Panc1 (cell line): ENCODE data around the gene MAOB. TPM values are rescaled to one million over a fixed set of nuclear protein-coding genes. Genes with fewer than 3 reads are reported as not detected.

ENCODE experiments used
- ATAC-seq: fragments of 200-7000 bp; cut with Tn5 transposase; 2 replicates; pipeline ENCODE4 v1.9.1; 2020; ENCODE audit warnings: mild to moderate bottlenecking, moderate library complexity
- BruUV-seq: library from RNA; stranded (reverse); fragments of 400-500 nt; replicated peaks from 2 replicates; lab custom pipeline; 2021; lab: Mats Ljungman, UMichigan
- CTCF ChIA-PET: fragments of 300-600 bp; sonication (Branson Sonifier 250); formaldehyde crosslinking; loops from one replicate; lab custom pipeline; 2022; ENCODE audit warnings: antibody characterized with exemption; lab: Charles Lee
- POLR2A ChIA-PET: fragments of 300-600 bp; sonication (Branson Sonifier 250); formaldehyde crosslinking; loops from one replicate; lab custom pipeline; 2022; ENCODE audit warnings: antibody characterized with exemption; lab: Charles Lee
- DNase-seq: peaks from one replicate; pipeline ENCODE4 v3.0.0-alpha.2; 2010; ENCODE audit warnings: low read depth, low spot score
- H3K27ac ChIP-seq: 2 replicates; pipeline ENCODE4 v1.5.1; 2011; ENCODE audit warnings: mild to moderate bottlenecking, low read length, inconsistent platforms
- H3K27me3 ChIP-seq: fragments of 200-500 bp; sonication (Bioruptor generic); 2 replicates; pipeline ENCODE4 v1.6.0; 2014; ENCODE audit warnings: low read length, inconsistent platforms; ENCODE audit not compliant: control insufficient read depth, insufficient read depth
- H3K36me3 ChIP-seq: fragments of 200-500 bp; sonication (Bioruptor generic); 2 replicates; pipeline ENCODE4 v1.5.1; 2014; ENCODE audit warnings: inconsistent platforms, mild to moderate bottlenecking, low read length, moderate library complexity; ENCODE audit not compliant: control insufficient read depth, insufficient read depth
- H3K4me1 ChIP-seq: 2 replicates; pipeline ENCODE4 v1.5.1; 2011; ENCODE audit warnings: inconsistent platforms, mild to moderate bottlenecking, low read length, moderate library complexity; ENCODE audit not compliant: control insufficient read depth, insufficient read depth
- H3K4me3 ChIP-seq, 2 experiments: 2 replicates each; pipeline ENCODE4 v1.5.1; 2011 to 2012; ENCODE audit warnings: low read depth in 2 of 2, low read length in 2 of 2, mild to moderate bottlenecking in 2 of 2, inconsistent platforms in 1 of 2, moderate library complexity in 1 of 2
- H3K9me3 ChIP-seq: fragments of 200-500 bp; sonication (Bioruptor generic); 2 replicates; pipeline ENCODE4 v1.5.1; 2014; ENCODE audit warnings: low read depth, mild to moderate bottlenecking, inconsistent platforms, low read length, moderate library complexity; ENCODE audit not compliant: control insufficient read depth, insufficient read depth
- POLR2AphosphoS5 ChIP-seq: IDR thresholded peaks from 2 replicates; pipeline ENCODE4 v1.6.1; 2012; ENCODE audit warnings: mild to moderate bottlenecking, low read depth, low read length, moderate library complexity
- REST ChIP-seq, 2 experiments: IDR thresholded peaks; 2 replicates each; pipeline ENCODE4 v1.6.1; 2011 to 2012; ENCODE audit warnings: low read depth in 2 of 2, control low read depth in 1 of 2, low read length in 1 of 2, mild to moderate bottlenecking in 1 of 2, moderate library complexity in 1 of 2; ENCODE audit not compliant: insufficient read depth in 1 of 2
- SIN3A ChIP-seq: IDR thresholded peaks from 2 replicates; pipeline ENCODE4 v1.6.1; 2012; ENCODE audit warnings: low read depth, mild to moderate bottlenecking, low read length, moderate library complexity, borderline replicate concordance; ENCODE audit not compliant: insufficient read depth
- TCF7L2 ChIP-seq: IDR thresholded peaks from 2 replicates; pipeline ENCODE4 v1.6.1; 2011; ENCODE audit warnings: mild to moderate bottlenecking, low read depth, low read length, inconsistent platforms
- in situ Hi-C: cut with HindIII; loops from 2 replicates; pipeline ENCODE4 v1.10.0; 2016; ENCODE audit warnings: low sequenced_read_pairs, low pct_unique_long_range_greater_than_20kb
- intact Hi-C: fragments of 100-400 bp; cut with micrococcal nuclease; formaldehyde crosslinking; loops from one replicate; pipeline ENCODE4 v1.10.0; 2022; ENCODE audit not compliant: unreplicated experiment
- total RNA-seq: library from RNA; stranded (reverse); gene quantifications from one replicate; pipeline ENCODE4 v1.2.1, GENCODE V29; 2021; ENCODE audit not compliant: unreplicated experiment
- TF ChIP-seq, protein P1 (sequence below): fragments of 450-650 bp; IDR thresholded peaks from 2 replicates; pipeline ENCODE4 v1.5.1; 2017; ENCODE audit warnings: mild to moderate bottlenecking

The MAOB gene
- total RNA-seq, 1 experiment from 2014 or later, result not detected

DNA sequence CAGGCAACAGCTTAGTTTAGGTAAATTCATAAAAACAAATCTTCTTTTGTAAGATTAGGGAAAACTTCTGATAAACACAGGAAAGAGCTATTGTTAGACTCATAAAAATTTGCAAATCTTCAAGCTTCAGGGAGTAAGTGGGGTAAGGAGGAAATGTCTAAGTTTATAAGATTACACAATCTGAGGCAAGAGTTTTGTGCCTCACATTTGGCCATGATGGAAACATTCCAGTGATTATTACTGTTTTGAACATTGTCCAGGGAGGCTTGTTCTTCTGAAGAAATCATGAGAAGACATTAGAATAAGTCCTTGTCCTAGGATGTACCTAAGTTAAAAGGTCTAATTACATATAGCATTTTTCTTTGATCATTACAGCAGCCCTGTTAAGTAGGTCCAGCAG, 72.8 kb downstream of the MAOB start:
- H3K36me3 ChIP-seq, result no peaks in the 10 kb centered on the region
- in situ Hi-C loops, result no loop called here
- BruUV-seq, result no TSS peak
- ChIA-PET CTCF (no interaction called here), POLR2A (no interaction called here)
- ATAC-seq (no peak), DNase-seq (no peak)
- H3K27me3 ChIP-seq, result no peaks in the 10 kb centered on the region
- TF ChIP-seq SIN3A, result no peak
- TF ChIP-seq, protein P1, sequence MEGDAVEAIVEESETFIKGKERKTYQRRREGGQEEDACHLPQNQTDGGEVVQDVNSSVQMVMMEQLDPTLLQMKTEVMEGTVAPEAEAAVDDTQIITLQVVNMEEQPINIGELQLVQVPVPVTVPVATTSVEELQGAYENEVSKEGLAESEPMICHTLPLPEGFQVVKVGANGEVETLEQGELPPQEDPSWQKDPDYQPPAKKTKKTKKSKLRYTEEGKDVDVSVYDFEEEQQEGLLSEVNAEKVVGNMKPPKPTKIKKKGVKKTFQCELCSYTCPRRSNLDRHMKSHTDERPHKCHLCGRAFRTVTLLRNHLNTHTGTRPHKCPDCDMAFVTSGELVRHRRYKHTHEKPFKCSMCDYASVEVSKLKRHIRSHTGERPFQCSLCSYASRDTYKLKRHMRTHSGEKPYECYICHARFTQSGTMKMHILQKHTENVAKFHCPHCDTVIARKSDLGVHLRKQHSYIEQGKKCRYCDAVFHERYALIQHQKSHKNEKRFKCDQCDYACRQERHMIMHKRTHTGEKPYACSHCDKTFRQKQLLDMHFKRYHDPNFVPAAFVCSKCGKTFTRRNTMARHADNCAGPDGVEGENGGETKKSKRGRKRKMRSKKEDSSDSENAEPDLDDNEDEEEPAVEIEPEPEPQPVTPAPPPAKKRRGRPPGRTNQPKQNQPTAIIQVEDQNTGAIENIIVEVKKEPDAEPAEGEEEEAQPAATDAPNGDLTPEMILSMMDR, result no peak
- no peak for TF ChIP-seq REST (IDR thresholded peaks at IDR 0.05; ENCODE audit: insufficient read depth in 1 of 2, low read depth in 2 of 2, low read length in 1 of 2)
- no peak for TF ChIP-seq TCF7L2
- no peak for TF ChIP-seq POLR2AphosphoS5
- no peak overlapping the region for H3K4me3 ChIP-seq
- intact Hi-C loops, result no loop called here
- H3K9me3 ChIP-seq, result no peaks in the 10 kb centered on the region
- H3K27ac ChIP-seq, result no peak overlapping the region
- H3K4me1 ChIP-seq, result no peaks in the 10 kb centered on the region

- in situ Hi-C loops (no loop called here), intact Hi-C loops (no loop called here)
- no peak overlapping the region for H3K27ac ChIP-seq
- no peak for ATAC-seq
- TF ChIP-seq POLR2AphosphoS5 (no peak), REST (IDR thresholded peaks at IDR 0.05; ENCODE audit: insufficient read depth in 1 of 2, low read depth in 2 of 2, low read length in 1 of 2) (no peak), SIN3A (no peak), TCF7L2 (no peak)
- TF ChIP-seq, protein P1, result no peak
- H3K9me3 ChIP-seq, result no peaks in the 10 kb centered on the region
- ChIA-PET POLR2A (no interaction called here), CTCF (no interaction called here)
- BruUV-seq, result no TSS peak
- H3K4me3 ChIP-seq, result no peak overlapping the region
- no peak for DNase-seq
- H3K27me3 ChIP-seq, result no peaks in the 10 kb centered on the region
- no peaks in the 10 kb centered on the region for H3K4me1 ChIP-seq
- H3K36me3 ChIP-seq, result no peaks in the 10 kb centered on the region
These were observed 74.0 kb downstream of the MAOB start for GRCh38 chrX:43808231-43808630.
